IMR-90 (cell line): ENCODE data around the gene SSX2IP. TPM values are rescaled to one million over a fixed set of nuclear protein-coding genes. Genes with fewer than 3 reads are reported as not detected.
"Not testable (repeated sequence)": the region's sequence is repeated elsewhere in the genome, so short reads cannot be mapped to it uniquely, and the experiment has no call there.

Experiments
- ATAC-seq: fragments of 200-7000 bp; cut with Tn5 transposase; 2 replicates; pipeline ENCODE4 v1.9.1; 2020; ENCODE audit warnings: low read depth, mild to moderate bottlenecking, moderate library complexity
- BruUV-seq: library from RNA; stranded (reverse); fragments of 400-500 nt; replicated peaks from 2 replicates; lab custom pipeline; 2021; lab: Mats Ljungman, UMichigan
- CTCF ChIA-PET: fragments of 300-600 bp; formaldehyde crosslinking; extraction: SDS; loops from one replicate; lab custom pipeline; 2021; ENCODE audit warnings: antibody characterized with exemption; lab: Yijun Ruan, JAX
- POLR2A ChIA-PET: fragments of 300-600 bp; sonication (Branson Sonifier 250); formaldehyde crosslinking; loops from one replicate; lab custom pipeline; 2022; ENCODE audit warnings: antibody characterized with exemption; ENCODE audit not compliant: unreplicated experiment; lab: Charles Lee
- DNase-seq: peaks from one replicate; pipeline ENCODE4 v3.0.0; 2013
- H2AFZ ChIP-seq: replicated peaks from 2 replicates; pipeline ENCODE3; 2013; ENCODE audit warnings: low read length, mild to moderate bottlenecking; ENCODE audit not compliant: poor library complexity
- H2AK5ac ChIP-seq: 2 replicates; pipeline ENCODE4 v1.6.1; 2013; ENCODE audit warnings: low read depth, low read length, inconsistent platforms
- H2AK9ac ChIP-seq: replicated peaks from 2 replicates; pipeline ENCODE3; 2013; ENCODE audit warnings: mild to moderate bottlenecking, low read depth, low read length, moderate library complexity; ENCODE audit not compliant: poor library complexity
- H2BK120ac ChIP-seq: 2 replicates; pipeline ENCODE4 v1.6.1; 2013; ENCODE audit warnings: low read depth, low read length, inconsistent platforms
- H2BK15ac ChIP-seq: 3 replicates; pipeline ENCODE4 v1.6.1; 2013; ENCODE audit warnings: low read depth, low read length, inconsistent platforms
- H2BK20ac ChIP-seq: 2 replicates; pipeline ENCODE4 v1.6.1; 2013; ENCODE audit warnings: low read depth, mild to moderate bottlenecking, inconsistent platforms, low read length, moderate library complexity
- H2BK5ac ChIP-seq: 2 replicates; pipeline ENCODE4 v1.6.1; 2013; ENCODE audit warnings: mild to moderate bottlenecking, low read depth, low read length, inconsistent platforms; ENCODE audit not compliant: poor library complexity, severe bottlenecking
- H3K14ac ChIP-seq: replicated peaks from 2 replicates; pipeline ENCODE4 v1.6.1; 2013; ENCODE audit warnings: low read depth, low read length, inconsistent platforms
- H3K18ac ChIP-seq: 2 replicates; pipeline ENCODE4 v1.6.1; 2013; ENCODE audit warnings: low read depth, low read length, control low read depth
- H3K23ac ChIP-seq: 2 replicates; pipeline ENCODE4 v1.6.1; 2013; ENCODE audit warnings: low read depth, low read length, inconsistent platforms
- H3K27ac ChIP-seq: 2 replicates; pipeline ENCODE4 v1.5.1; 2013; ENCODE audit warnings: mild to moderate bottlenecking, control low read depth, low read length; ENCODE audit not compliant: insufficient read depth
- H3K27me3 ChIP-seq: 2 replicates; pipeline ENCODE4 v1.6.1; 2013; ENCODE audit warnings: low read length; ENCODE audit not compliant: control insufficient read depth, insufficient read depth
- H3K36me3 ChIP-seq: 2 replicates; pipeline ENCODE4 v1.6.1; 2013; ENCODE audit warnings: low read length, mixed read lengths; ENCODE audit not compliant: control insufficient read depth, insufficient read depth
- H3K4ac ChIP-seq: 2 replicates; pipeline ENCODE4 v1.6.1; 2013; ENCODE audit warnings: low read depth, low read length, inconsistent platforms
- H3K4me1 ChIP-seq: 2 replicates; pipeline ENCODE4 v1.6.1; 2013; ENCODE audit warnings: low read length, mixed read lengths; ENCODE audit not compliant: control insufficient read depth, insufficient read depth
- H3K4me2 ChIP-seq: 2 replicates; pipeline ENCODE4 v1.6.1; 2013; ENCODE audit warnings: low read depth, mild to moderate bottlenecking, control low read depth, low read length, moderate library complexity
- H3K4me3 ChIP-seq: 2 replicates; pipeline ENCODE4 v1.5.1; 2013; ENCODE audit warnings: low read depth, mild to moderate bottlenecking, control low read depth, low read length, moderate library complexity; ENCODE audit not compliant: insufficient read depth
- H3K56ac ChIP-seq: 2 replicates; pipeline ENCODE4 v1.6.1; 2013; ENCODE audit warnings: low read length, inconsistent platforms; ENCODE audit not compliant: insufficient read depth; ENCODE audit errors: extremely low read depth
- H3K79me1 ChIP-seq, 2 experiments: 2 replicates each; pipeline ENCODE4 v1.6.1; 2013; ENCODE audit warnings: low read length in 2 of 2, inconsistent platforms in 1 of 2, low read depth in 1 of 2
- H3K9ac ChIP-seq: 2 replicates; pipeline ENCODE4 v1.6.1; 2013; ENCODE audit warnings: low read depth, low read length, control low read depth
- H3K9me1 ChIP-seq: 2 replicates; pipeline ENCODE4 v1.6.1; 2013; ENCODE audit warnings: low read length, inconsistent platforms; ENCODE audit not compliant: insufficient read depth
- H3K9me3 ChIP-seq: 2 replicates; pipeline ENCODE4 v1.6.1; 2013; ENCODE audit warnings: low read length; ENCODE audit not compliant: control insufficient read depth, insufficient read depth
- H4K20me1 ChIP-seq: 2 replicates; pipeline ENCODE4 v1.6.1; 2013; ENCODE audit warnings: low read length, inconsistent platforms; ENCODE audit not compliant: insufficient read depth
- H4K5ac ChIP-seq: 2 replicates; pipeline ENCODE4 v1.6.1; 2013; ENCODE audit warnings: mild to moderate bottlenecking, low read depth, low read length, control low read depth
- H4K8ac ChIP-seq, 2 experiments: 2 replicates each; pipeline ENCODE4 v1.6.1; 2013; ENCODE audit warnings: low read depth in 2 of 2, low read length in 2 of 2, control low read depth in 1 of 2, inconsistent platforms in 1 of 2
- H4K91ac ChIP-seq: 2 replicates; pipeline ENCODE4 v1.6.1; 2013; ENCODE audit warnings: low read depth, low read length, inconsistent platforms; ENCODE audit not compliant: insufficient read depth
- BHLHE40 ChIP-seq: fragments of 150-350 bp; IDR thresholded peaks from 2 replicates; pipeline ENCODE4 v1.6.1; 2016; ENCODE audit warnings: mild to moderate bottlenecking, low read depth, low read length
- CEBPB ChIP-seq: IDR thresholded peaks from 2 replicates; pipeline ENCODE4 v1.6.1; 2012; ENCODE audit warnings: low read depth, low read length, improper control_type of control experiment
- SMC3 ChIP-seq: fragments of 150-350 bp; IDR thresholded peaks from 2 replicates; pipeline ENCODE4 v1.6.1; 2016; ENCODE audit warnings: low read depth, mild to moderate bottlenecking, antibody characterized with exemption, low read length, moderate library complexity
- WGBS, 2 experiments: methylation state at CpG; one replicate each; pipeline versions ENCODE4 v1.1.5 to v1.1.7; 2013; ENCODE audit warnings: missing lambda C conversion rate in 2 of 2; ENCODE audit not compliant: insufficient read length in 1 of 2; ENCODE audit errors: extremely low coverage in 2 of 2; 5-methylcytosine and 5-hydroxymethylcytosine counted together
- dilution Hi-C: fragments of 300-500 bp; cut with HindIII; formaldehyde crosslinking; loops from one replicate; pipeline ENCODE4 v1.14.3; 2018; ENCODE audit warnings: low sequenced_read_pairs; ENCODE audit not compliant: unreplicated experiment
- in situ Hi-C: fragments of 300-500 bp; cut with MboI; formaldehyde crosslinking; loops from 3 replicates; pipeline ENCODE4 v1.14.3; 2019; ENCODE audit warnings: low sequenced_read_pairs, inconsistent platforms, mixed read lengths
- intact Hi-C: fragments of 100-400 bp; cut with micrococcal nuclease; formaldehyde crosslinking; loops from 2 replicates; pipeline ENCODE4 v1.10.0; 2022
- polyA plus RNA-seq, 3 experiments: library from polyadenylated mRNA; depleted of rRNA; stranded (reverse); fragments of >200 nt; gene quantifications; 2 replicates each; pipeline ENCODE4 v1.2.3, GENCODE V29; 2012; ENCODE audit warnings: low replicate concordance in 1 of 3
- total RNA-seq: library from RNA; depleted of rRNA; stranded (reverse); fragments of >200 nt; gene quantifications from 2 replicates; pipeline ENCODE4 v1.2.3, GENCODE V29; 2012

Gene SSX2IP
- total and polyA plus RNA-seq, 2 of the 4 experiments (the other 2 are of a cell fraction) = 7.7 to 13.4 TPM

DNA sequence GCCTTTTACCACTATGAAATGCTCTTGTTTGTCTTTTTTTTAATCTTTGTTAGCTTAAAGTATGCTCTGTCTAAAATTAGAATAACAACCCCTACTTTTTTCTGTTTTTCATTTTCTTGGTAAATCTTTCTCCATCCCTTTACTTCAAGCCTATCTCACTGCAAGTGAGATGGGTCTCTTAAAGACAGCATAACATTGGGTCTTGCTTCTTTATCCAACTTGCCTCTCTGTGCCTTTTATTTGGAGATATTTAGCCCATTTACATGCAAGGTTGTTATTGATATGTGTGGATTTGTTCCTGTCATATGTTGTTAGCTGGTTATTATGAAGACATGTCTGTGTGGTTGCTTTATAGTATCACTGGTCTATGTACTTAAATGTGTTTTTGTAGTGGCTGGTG lies 41.3 kb upstream of the SSX2IP start:
- Histone ChIP-seq H2AFZ (no peak overlapping the region), H4K8ac (no peak overlapping the region; a peak in 1 of 4 replicates), H2AK9ac (no peak overlapping the region), H3K9me3 (peaks cover 3% of the 10 kb centered on the region; the same call in 1 of the 2 replicates), H3K56ac (no peak overlapping the region), H3K4me3 (no peak overlapping the region), H2BK15ac (no peak overlapping the region), H2AK5ac (no peak overlapping the region; the same call in 1 of the 2 replicates), H3K14ac (no peak overlapping the region), H3K18ac (no peak overlapping the region), H3K79me1 (no peaks in the 10 kb centered on the region), H3K27me3 (no peaks in the 10 kb centered on the region), H3K4ac (no peak overlapping the region), H4K91ac (no peak overlapping the region), H2BK120ac (no peak overlapping the region), H3K9ac (no peak overlapping the region), H2BK20ac (no peak overlapping the region), H3K36me3 (no peaks in the 10 kb centered on the region), H3K4me1 (peaks cover 4% of the 10 kb centered on the region), H4K20me1 (no peaks in the 10 kb centered on the region), H2BK5ac (no peak overlapping the region), H3K23ac (no peak overlapping the region), H4K5ac (no peak overlapping the region), H3K4me2 (no peak overlapping the region), H3K27ac (no peak overlapping the region), H3K9me1 (no peaks in the 10 kb centered on the region)
- TF ChIP-seq BHLHE40 (no peak), CEBPB (no peak), SMC3 (no peak)
- dilution Hi-C loops (no loop called here), intact Hi-C loops (loop anchor here (10.0 kb wide), 1 partner anchor 527 kb away; no protein-coding TSS in a partner anchor), in situ Hi-C loops (no loop called here)
- ChIA-PET CTCF (interaction anchor here (0.8 kb wide), 1 partner anchor 289 kb away, joined by 3 read pairs; no protein-coding TSS in a partner anchor), POLR2A (no interaction called here)
- DNase-seq = no peak
- ATAC-seq = no peak
- no TSS peak for BruUV-seq

- peak overlapping the region; percentile 3; the same call in 1 of the 2 replicates for H3K4me2 ChIP-seq
- H2AK5ac ChIP-seq = peak overlapping the region; percentile 84; the same call in 1 of the 2 replicates
- not testable (repeated sequence) for ATAC-seq
Measured at GRCh38 chr1:84727711-84728110, 37.5 kb upstream of the SSX2IP start.

More at GRCh38 chr1:84727711-84728110, 37.5 kb upstream of the SSX2IP start:
- H2BK5ac ChIP-seq = peak overlapping the region; percentile 54
- BruUV-seq, H4K20me1 ChIP-seq, H3K4me1 ChIP-seq, H2AFZ ChIP-seq, DNase-seq, H2AK9ac ChIP-seq, H3K4me3 ChIP-seq, POLR2A ChIA-PET, H3K9ac ChIP-seq, H3K79me1 ChIP-seq, H3K9me1 ChIP-seq, H3K9me3 ChIP-seq, H3K56ac ChIP-seq, dilution Hi-C loops, CTCF ChIA-PET, in situ Hi-C loops, H3K27me3 ChIP-seq, H4K91ac ChIP-seq, H4K8ac ChIP-seq, H3K36me3 ChIP-seq, H3K4ac ChIP-seq, H3K23ac ChIP-seq: not testable (repeated sequence)
- peak overlapping the region; percentile 68 for H2BK120ac ChIP-seq
- H4K5ac ChIP-seq = peak overlapping the region; percentile 19; the same call in 1 of the 2 replicates
- peak overlapping the region; percentile 68; the same call in 1 of the 2 replicates for H2BK20ac ChIP-seq
- H2BK15ac ChIP-seq = peak overlapping the region; percentile 8; the same call in 1 of the 3 replicates
- H3K18ac ChIP-seq = peak overlapping the region; percentile 17; the same call in 1 of the 2 replicates
- peak overlapping the region; percentile 7; the same call in 1 of the 2 replicates for H3K14ac ChIP-seq
- H3K27ac ChIP-seq = peak overlapping the region; percentile 69; the same call in 1 of the 2 replicates
- WGBS, 2 experiments = no CpG with 5 or more reads among the region's 1 CpG
- intact Hi-C loops = loop anchor here (5.0 kb wide), 1 partner anchor 35 kb away; the partner anchor contains the start of gene SSX2IP
